ENCODE data around the gene ZNF23. TPM values are rescaled to one million over a fixed set of nuclear protein-coding genes. Genes with fewer than 3 reads are reported as not detected.

ZNF23 gene
- total RNA-seq, 5 donors from 2014 or later (not counting 1 experiment from before 2014, with no cell fraction given): 8.2 to 14.6 (median 10.9) TPM

GRCh38 chr16:71423016-71423415, 39.0 kb downstream of the ZNF23 start:
- H3K4me1 ChIP-seq (ENCODE audit: control insufficient read depth in 1 of 2, extremely low read depth in 1 of 2, insufficient read depth in 2 of 2, low read length in 2 of 2): peaks cover 0 to 14% of the 10 kb centered on the region in 2 experiments
- Mint-ChIP-seq H3K4me1 (peaks cover 0 to 7% (median 5%) of the 10 kb centered on the region in 3 donors), H3K4me3 (no peak overlapping the region), H3K27ac (no peak overlapping the region), H3K36me3 (no peaks in the 10 kb centered on the region), H3K9me3 (no peaks in the 10 kb centered on the region), H3K27me3 (peaks cover 40 to 59% of the 10 kb centered on the region in 2 donors)
- POLR2A ChIA-PET: interaction anchor here in 1 of 2 donors (0.6 kb wide), 1 partner anchor 1433 kb away, joined by 4 read pairs; no protein-coding TSS in a partner anchor
- H3K27ac ChIP-seq (ENCODE audit: low read length): no peak overlapping the region
- no peak for ATAC-seq (replicated peaks in 1 of 4)
- no peaks in the 10 kb centered on the region for H3K36me3 ChIP-seq (ENCODE audit: control insufficient read depth in 2 of 2, extremely low read depth in 1 of 2, insufficient read depth in 1 of 2, low read length in 1 of 2)
- WGBS (ENCODE audit: insufficient coverage): 94% methylated on average over 2 of the region's 2 CpGs
- no peak overlapping the region for H3K4me3 ChIP-seq (ENCODE audit: control insufficient read depth in 1 of 2, extremely low read depth in 1 of 2, low read length in 1 of 2)
- no peak for DNase-seq
- peaks cover 3 to 59% of the 10 kb centered on the region in 2 experiments for H3K27me3 ChIP-seq (replicated peaks in 1 of 2; ENCODE audit: control insufficient read depth in 2 of 2, extremely low read depth in 1 of 2, insufficient read depth in 2 of 2, low read length in 1 of 2)
- no peaks in the 10 kb centered on the region for H3K9me3 ChIP-seq
- CTCF ChIA-PET: interaction anchor here in 1 of 2 donors (0.6 to 0.7 kb wide), 2 partner anchors 70 to 554 kb away, joined by 4 to 8 read pairs; no protein-coding TSS in a partner anchor

GRCh38 chr16:71421911-71422310, 40.1 kb downstream of the ZNF23 start:
- Histone ChIP-seq H3K4me1 (ENCODE audit: control insufficient read depth in 1 of 2, extremely low read depth in 1 of 2, insufficient read depth in 2 of 2, low read length in 2 of 2) (peaks cover 0 to 13% of the 10 kb centered on the region in 2 experiments), H3K4me3 (ENCODE audit: control insufficient read depth in 1 of 2, extremely low read depth in 1 of 2, low read length in 1 of 2) (no peak overlapping the region), H3K27me3 (replicated peaks in 1 of 2; ENCODE audit: control insufficient read depth in 2 of 2, extremely low read depth in 1 of 2, insufficient read depth in 2 of 2, low read length in 1 of 2) (peaks cover 4 to 57% of the 10 kb centered on the region in 2 experiments), H3K9me3 (no peaks in the 10 kb centered on the region), H3K36me3 (ENCODE audit: control insufficient read depth in 2 of 2, extremely low read depth in 1 of 2, insufficient read depth in 1 of 2, low read length in 1 of 2) (no peaks in the 10 kb centered on the region), H3K27ac (ENCODE audit: low read length) (no peak overlapping the region)
- DNase-seq: peak in 6 of 35 experiments; percentile 9 to 47 (median 16)
- CTCF ChIA-PET: no interaction called here
- Mint-ChIP-seq H3K4me1 (peaks cover 0 to 7% (median 2%) of the 10 kb centered on the region in 3 donors), H3K27me3 (peaks cover 40 to 56% of the 10 kb centered on the region in 2 donors), H3K27ac (no peak overlapping the region), H3K9me3 (no peaks in the 10 kb centered on the region), H3K36me3 (no peaks in the 10 kb centered on the region), H3K4me3 (no peak overlapping the region)
- no CpG with 5 or more reads among the region's 4 CpGs for WGBS (ENCODE audit: insufficient coverage)
- POLR2A ChIA-PET: no interaction called here
- ATAC-seq (replicated peaks in 1 of 4): no peak

GRCh38 chr16:71414038-71414437, 48.0 kb downstream of the ZNF23 start:
- Mint-ChIP-seq H3K27ac (no peak overlapping the region), H3K4me3 (no peak overlapping the region), H3K4me1 (peaks cover 4 to 10% (median 6%) of the 10 kb centered on the region in 3 donors), H3K9me3 (no peaks in the 10 kb centered on the region), H3K36me3 (no peaks in the 10 kb centered on the region), H3K27me3 (peaks cover 34 to 56% of the 10 kb centered on the region in 2 donors)
- Histone ChIP-seq H3K9me3 (no peaks in the 10 kb centered on the region), H3K27ac (ENCODE audit: low read length) (no peak overlapping the region), H3K36me3 (ENCODE audit: control insufficient read depth in 2 of 2, extremely low read depth in 1 of 2, insufficient read depth in 1 of 2, low read length in 1 of 2) (no peaks in the 10 kb centered on the region), H3K4me1 (ENCODE audit: control insufficient read depth in 1 of 2, extremely low read depth in 1 of 2, insufficient read depth in 2 of 2, low read length in 2 of 2) (peaks cover 0 to 8% of the 10 kb centered on the region in 2 experiments), H3K27me3 (replicated peaks in 1 of 2; ENCODE audit: control insufficient read depth in 2 of 2, extremely low read depth in 1 of 2, insufficient read depth in 2 of 2, low read length in 1 of 2) (peaks cover 2 to 50% of the 10 kb centered on the region in 2 experiments), H3K4me3 (ENCODE audit: control insufficient read depth in 1 of 2, extremely low read depth in 1 of 2, low read length in 1 of 2) (no peak overlapping the region)
- no peak for DNase-seq
- ATAC-seq (replicated peaks in 1 of 4): no peak
- ChIA-PET CTCF (interaction anchor here (2.3 to 4.4 kb wide), 2 partner anchors 85 kb away, joined by 20 to 73 read pairs; no protein-coding TSS in a partner anchor), POLR2A (no interaction called here)
- 89% methylated on average over 3 of the region's 5 CpGs for WGBS (ENCODE audit: insufficient coverage)

- WGBS (ENCODE audit: insufficient coverage): 90% methylated on average over 2 of the region's 4 CpGs
Observed at GRCh38 chr16:71413341-71413740, 48.7 kb downstream of the ZNF23 start.

GRCh38 chr16:71412270-71413160, 49.5 kb downstream of the ZNF23 start:
- H3K4me1 ChIP-seq (ENCODE audit: control insufficient read depth in 1 of 2, extremely low read depth in 1 of 2, insufficient read depth in 2 of 2, low read length in 2 of 2): peaks cover 0 to 8% of the 10 kb centered on the region in 2 experiments
- no peak overlapping the region for H3K4me3 ChIP-seq (ENCODE audit: control insufficient read depth in 1 of 2, extremely low read depth in 1 of 2, low read length in 1 of 2)
- H3K36me3 ChIP-seq (ENCODE audit: control insufficient read depth in 2 of 2, extremely low read depth in 1 of 2, insufficient read depth in 1 of 2, low read length in 1 of 2): no peaks in the 10 kb centered on the region
- Mint-ChIP-seq H3K4me1 (peaks cover 7 to 17% (median 10%) of the 10 kb centered on the region in 3 donors), H3K4me3 (no peak overlapping the region), H3K36me3 (no peaks in the 10 kb centered on the region), H3K27ac (no peak overlapping the region), H3K27me3 (peaks cover 39 to 47% of the 10 kb centered on the region in 2 donors), H3K9me3 (no peaks in the 10 kb centered on the region)
- no peaks in the 10 kb centered on the region for H3K9me3 ChIP-seq
- DNase-seq (peak in 34 of 35 experiments; percentile 16 to 82 (median 53)), ATAC-seq (replicated peaks in 1 of 4) (peak; percentile 62 to 78 (median 69))
- POLR2A ChIA-PET: no interaction called here
- H3K27me3 ChIP-seq (replicated peaks in 1 of 2; ENCODE audit: control insufficient read depth in 2 of 2, extremely low read depth in 1 of 2, insufficient read depth in 2 of 2, low read length in 1 of 2): peaks cover 0 to 46% of the 10 kb centered on the region in 2 experiments
- CTCF ChIA-PET: interaction anchor here (0.5 to 4.4 kb wide), 11 partner anchors 9 to 338 kb away, joined by 3 to 73 read pairs (median 5); no protein-coding TSS in a partner anchor
- no peak overlapping the region for H3K27ac ChIP-seq (ENCODE audit: low read length)
- 5% methylated on average over 20 of the region's 24 CpGs for WGBS (ENCODE audit: insufficient coverage)

More at GRCh38 chr16:71413341-71413740, 48.7 kb downstream of the ZNF23 start:
- Histone ChIP-seq H3K4me1 (ENCODE audit: control insufficient read depth in 1 of 2, extremely low read depth in 1 of 2, insufficient read depth in 2 of 2, low read length in 2 of 2) (peaks cover 0 to 8% of the 10 kb centered on the region in 2 experiments), H3K36me3 (ENCODE audit: control insufficient read depth in 2 of 2, extremely low read depth in 1 of 2, insufficient read depth in 1 of 2, low read length in 1 of 2) (no peaks in the 10 kb centered on the region), H3K27ac (ENCODE audit: low read length) (no peak overlapping the region), H3K9me3 (no peaks in the 10 kb centered on the region), H3K4me3 (ENCODE audit: control insufficient read depth in 1 of 2, extremely low read depth in 1 of 2, low read length in 1 of 2) (no peak overlapping the region), H3K27me3 (replicated peaks in 1 of 2; ENCODE audit: control insufficient read depth in 2 of 2, extremely low read depth in 1 of 2, insufficient read depth in 2 of 2, low read length in 1 of 2) (peaks cover 2 to 50% of the 10 kb centered on the region in 2 experiments)
- H3K9me3 Mint-ChIP-seq: no peaks in the 10 kb centered on the region
- DNase-seq (no peak), ATAC-seq (replicated peaks in 1 of 4) (no peak)
- no peaks in the 10 kb centered on the region for H3K36me3 Mint-ChIP-seq
- peaks cover 4 to 11% (median 6%) of the 10 kb centered on the region in 3 donors for H3K4me1 Mint-ChIP-seq
- no peak overlapping the region for H3K27ac Mint-ChIP-seq
- POLR2A ChIA-PET: no interaction called here
- H3K27me3 Mint-ChIP-seq: peaks cover 34 to 55% of the 10 kb centered on the region in 2 donors
- H3K4me3 Mint-ChIP-seq: no peak overlapping the region
- CTCF ChIA-PET: interaction anchor here (0.6 to 4.4 kb wide), 7 partner anchors 12 to 198 kb away, joined by 3 to 73 read pairs (median 15); no protein-coding TSS in a partner anchor

GRCh38 chr16:71410146-71410545, 51.9 kb downstream of the ZNF23 start:
- H3K27me3 Mint-ChIP-seq: peaks cover 40 to 44% of the 10 kb centered on the region in 2 donors
- WGBS (ENCODE audit: insufficient coverage): 37% methylated on average over 3 of the region's 5 CpGs

More at GRCh38 chr16:71410146-71410545, 51.9 kb downstream of the ZNF23 start:
- Histone ChIP-seq H3K27me3 (replicated peaks in 1 of 2; ENCODE audit: control insufficient read depth in 2 of 2, extremely low read depth in 1 of 2, insufficient read depth in 2 of 2, low read length in 1 of 2) (peaks cover 0 to 37% of the 10 kb centered on the region in 2 experiments), H3K4me1 (ENCODE audit: control insufficient read depth in 1 of 2, extremely low read depth in 1 of 2, insufficient read depth in 2 of 2, low read length in 2 of 2) (peaks cover 0 to 18% of the 10 kb centered on the region in 2 experiments), H3K9me3 (no peaks in the 10 kb centered on the region), H3K4me3 (ENCODE audit: control insufficient read depth in 1 of 2, extremely low read depth in 1 of 2, low read length in 1 of 2) (no peak overlapping the region), H3K27ac (ENCODE audit: low read length) (no peak overlapping the region), H3K36me3 (ENCODE audit: control insufficient read depth in 2 of 2, extremely low read depth in 1 of 2, insufficient read depth in 1 of 2, low read length in 1 of 2) (no peaks in the 10 kb centered on the region)
- ChIA-PET POLR2A (no interaction called here), CTCF (interaction anchor here in 1 of 2 donors (0.6 to 4.4 kb wide), 2 partner anchors 9 to 89 kb away, joined by 3 to 73 read pairs; no protein-coding TSS in a partner anchor)
- Mint-ChIP-seq H3K36me3 (no peaks in the 10 kb centered on the region), H3K4me3 (no peak overlapping the region), H3K4me1 (peaks cover 17 to 21% (median 18%) of the 10 kb centered on the region in 3 donors), H3K9me3 (no peaks in the 10 kb centered on the region), H3K27ac (no peak overlapping the region)
- DNase-seq (no peak), ATAC-seq (replicated peaks in 1 of 4) (no peak)

Data from T-cell (primary cell).